ENCODE data around the gene RICTOR. TPM values are rescaled to one million over a fixed set of nuclear protein-coding genes. Genes with fewer than 3 reads are reported as not detected.

The RICTOR gene
- total RNA-seq, 1 donor from 2014 or later: 41.3 TPM

DNA sequence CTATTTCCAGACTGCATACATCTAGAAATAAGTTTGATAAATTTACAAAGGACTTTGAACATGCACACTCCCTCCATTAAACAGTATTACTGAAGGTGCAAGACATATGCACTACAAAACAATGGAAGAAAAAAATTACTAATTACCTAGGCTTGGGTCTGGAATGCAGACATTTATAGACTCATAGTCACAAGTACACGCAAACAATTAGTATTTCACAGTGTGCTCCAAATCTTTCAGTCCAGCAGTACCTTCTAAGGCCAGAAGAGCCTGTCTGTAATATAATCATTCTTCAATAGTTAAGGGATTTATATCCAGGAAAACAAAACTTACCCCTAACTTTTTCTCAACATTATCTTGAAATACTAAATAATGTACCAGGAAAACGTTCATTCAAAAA lies 11.2 kb downstream of the RICTOR start:
- no peak overlapping the region for H3K4me2 ChIP-seq
- H3K4me3 ChIP-seq: no peak overlapping the region
- peaks cover 39% of the 10 kb centered on the region for H4K20me1 ChIP-seq (ENCODE audit: low read depth)
- peaks cover 20% of the 10 kb centered on the region for H3K36me3 Mint-ChIP-seq
- H3K4me3 Mint-ChIP-seq: no peak overlapping the region
- H3K9me3 ChIP-seq (ENCODE audit: low read depth): no peaks in the 10 kb centered on the region
- H3K27ac Mint-ChIP-seq: no peak overlapping the region
- H3K4me1 ChIP-seq: no peaks in the 10 kb centered on the region
- no peaks in the 10 kb centered on the region for H3K27me3 ChIP-seq
- H3K9ac ChIP-seq: no peak overlapping the region
- TF ChIP-seq EZH2phosphoT487 (IDR thresholded peaks at IDR 0.05) (no peak), CTCF (IDR thresholded peaks at IDR 0.05) (no peak), EZH2 (IDR thresholded peaks at IDR 0.05) (no peak)
- no peak for DNase-seq (ENCODE audit: low spot score)
- H3K79me2 ChIP-seq (ENCODE audit: low read depth): peaks cover 90% of the 10 kb centered on the region
- H3K4me1 Mint-ChIP-seq: no peaks in the 10 kb centered on the region
- H3F3A ChIP-seq (ENCODE audit: low read depth): no peaks in the 10 kb centered on the region
- peaks cover 2% of the 10 kb centered on the region for H3K27me3 Mint-ChIP-seq (ENCODE audit: insufficient read depth, low read depth)
- H3K36me3 ChIP-seq: no peaks in the 10 kb centered on the region
- H3K9me3 Mint-ChIP-seq: peaks cover 16% of the 10 kb centered on the region
- H2AFZ ChIP-seq (replicated peaks): no peak overlapping the region
- no peak overlapping the region for H3K27ac ChIP-seq

GRCh38 chr5:39062530-39062929 lies 11.7 kb downstream of the RICTOR start:
- Mint-ChIP-seq H3K9me3 (peaks cover 16% of the 10 kb centered on the region), H3K27me3 (ENCODE audit: insufficient read depth, low read depth) (peaks cover 2% of the 10 kb centered on the region), H3K36me3 (peaks cover 17% of the 10 kb centered on the region), H3K27ac (no peak overlapping the region), H3K4me1 (no peaks in the 10 kb centered on the region), H3K4me3 (no peak overlapping the region)
- Histone ChIP-seq H3K4me3 (no peak overlapping the region), H3K4me1 (no peaks in the 10 kb centered on the region), H3K36me3 (no peaks in the 10 kb centered on the region), H3F3A (ENCODE audit: low read depth) (no peaks in the 10 kb centered on the region), H4K20me1 (ENCODE audit: low read depth) (peaks cover 39% of the 10 kb centered on the region), H3K27me3 (no peaks in the 10 kb centered on the region), H3K27ac (no peak overlapping the region), H3K4me2 (no peak overlapping the region), H2AFZ (replicated peaks) (no peak overlapping the region), H3K79me2 (ENCODE audit: low read depth) (peaks cover 88% of the 10 kb centered on the region), H3K9ac (no peak overlapping the region), H3K9me3 (ENCODE audit: low read depth) (no peaks in the 10 kb centered on the region)
- no peak for DNase-seq (ENCODE audit: low spot score)
- TF ChIP-seq EZH2 (IDR thresholded peaks at IDR 0.05): no peak
- no peak for TF ChIP-seq EZH2phosphoT487 (IDR thresholded peaks at IDR 0.05)
- no peak for TF ChIP-seq CTCF (IDR thresholded peaks at IDR 0.05)

GRCh38 chr5:39062104-39062503 lies 12.1 kb downstream of the RICTOR start:
- Histone ChIP-seq H3K4me3 (no peak overlapping the region), H3F3A (ENCODE audit: low read depth) (no peaks in the 10 kb centered on the region), H3K9me3 (ENCODE audit: low read depth) (no peaks in the 10 kb centered on the region), H3K79me2 (ENCODE audit: low read depth) (peaks cover 88% of the 10 kb centered on the region), H3K36me3 (no peaks in the 10 kb centered on the region), H3K4me1 (no peaks in the 10 kb centered on the region), H3K4me2 (no peak overlapping the region), H3K9ac (no peak overlapping the region), H4K20me1 (ENCODE audit: low read depth) (peaks cover 39% of the 10 kb centered on the region), H3K27ac (no peak overlapping the region), H3K27me3 (no peaks in the 10 kb centered on the region), H2AFZ (replicated peaks) (no peak overlapping the region)
- no peaks in the 10 kb centered on the region for H3K4me1 Mint-ChIP-seq
- no peak overlapping the region for H3K4me3 Mint-ChIP-seq
- peaks cover 2% of the 10 kb centered on the region for H3K27me3 Mint-ChIP-seq (ENCODE audit: insufficient read depth, low read depth)
- TF ChIP-seq EZH2 (IDR thresholded peaks at IDR 0.05) (no peak), CTCF (IDR thresholded peaks at IDR 0.05) (no peak), EZH2phosphoT487 (IDR thresholded peaks at IDR 0.05) (no peak)
- DNase-seq (ENCODE audit: low spot score): no peak
- H3K27ac Mint-ChIP-seq: no peak overlapping the region
- peaks cover 12% of the 10 kb centered on the region for H3K9me3 Mint-ChIP-seq
- H3K36me3 Mint-ChIP-seq: peaks cover 13% of the 10 kb centered on the region

All from neural progenitor cell (in vitro differentiated cells).